HepG2 (cell line): Measurements from ENCODE around the gene MAP3K5. TPM values are rescaled to one million over a fixed set of nuclear protein-coding genes. Genes with fewer than 3 reads are reported as not detected.
A peak's percentile ranks its signal among the peaks of the same experiment; 100 is the strongest.

ENCODE experiments used
- GPN1 ChIP-seq: sonication (generic); formaldehyde crosslinking; IDR thresholded peaks from 2 replicates; pipeline ENCODE4 v1.5.1; 2020; ENCODE audit warnings: missing genetic modification reagents, borderline replicate concordance
- HES4 ChIP-seq: sonication (generic); formaldehyde crosslinking; IDR thresholded peaks from 2 replicates; pipeline ENCODE4 v1.9.0; 2021; ENCODE audit warnings: mild to moderate bottlenecking, missing genetic modification reagents, borderline replicate concordance
- HMG20B ChIP-seq: conservative IDR thresholded peaks from 2 replicates; pipeline ENCODE4 v1.6.1; 2016; ENCODE audit warnings: missing genetic modification reagents, missing compliant biosample characterization
- IKZF1 ChIP-seq: fragments of 450-650 bp; IDR thresholded peaks from 2 replicates; pipeline ENCODE4 v1.7.1; 2016
- KLF11 ChIP-seq: IDR thresholded peaks from 2 replicates; pipeline ENCODE4 v1.6.1; 2016; ENCODE audit warnings: missing compliant biosample characterization
- POGK ChIP-seq: sonication (generic); formaldehyde crosslinking; conservative IDR thresholded peaks from 2 replicates; pipeline ENCODE4 v1.8.0; 2022; ENCODE audit warnings: mild to moderate bottlenecking, moderate library complexity, missing genetic modification reagents
- RFX5 ChIP-seq: IDR thresholded peaks from 2 replicates; pipeline ENCODE4 v1.6.1; 2011; ENCODE audit warnings: low read depth, low read length, improper control_type of control experiment
- STAT5B ChIP-seq: sonication (generic); formaldehyde crosslinking; IDR thresholded peaks from 2 replicates; pipeline ENCODE4 v1.4.0; 2020; ENCODE audit warnings: missing genetic modification reagents
- TAF15 ChIP-seq: fragments of 200-400 bp; formaldehyde crosslinking; IDR thresholded peaks from one replicate; pipeline ENCODE4 v1.6.1; 2018; ENCODE audit warnings: mild to moderate bottlenecking, low read depth, low read length; ENCODE audit not compliant: poor library complexity, severe bottlenecking
- ZBTB7B ChIP-seq: sonication (generic); formaldehyde crosslinking; IDR thresholded peaks from 2 replicates; pipeline ENCODE4 v1.4.0; 2020; ENCODE audit warnings: missing genetic modification reagents
- ZFY ChIP-seq: sonication (generic); formaldehyde crosslinking; IDR thresholded peaks from 2 replicates; pipeline ENCODE4 v1.4.0; 2020; ENCODE audit warnings: missing genetic modification reagents
- ZNF143 ChIP-seq: sonication (generic); formaldehyde crosslinking; IDR thresholded peaks from 2 replicates; pipeline ENCODE4 v1.4.0; 2020; ENCODE audit warnings: missing genetic modification reagents
- ZNF260 ChIP-seq: sonication (generic); formaldehyde crosslinking; IDR thresholded peaks from 2 replicates; pipeline ENCODE4 v1.4.0; 2020; ENCODE audit warnings: missing genetic modification reagents, low read depth, mild to moderate bottlenecking, borderline replicate concordance
- ZNF280B ChIP-seq: sonication (generic); formaldehyde crosslinking; IDR thresholded peaks from 2 replicates; pipeline ENCODE4 v1.5.0; 2020; ENCODE audit warnings: missing genetic modification reagents, mild to moderate bottlenecking, borderline replicate concordance
- ZNF335 ChIP-seq: sonication (generic); formaldehyde crosslinking; IDR thresholded peaks from 2 replicates; pipeline ENCODE4 v1.4.0; 2020; ENCODE audit warnings: missing genetic modification reagents
- ZNF598 ChIP-seq: sonication (generic); formaldehyde crosslinking; IDR thresholded peaks from 2 replicates; pipeline ENCODE4 v1.5.1; 2020; ENCODE audit warnings: mild to moderate bottlenecking, missing genetic modification reagents, borderline replicate concordance
- ZNF605 ChIP-seq: sonication (generic); formaldehyde crosslinking; IDR thresholded peaks from 2 replicates; pipeline ENCODE4 v1.8.0; 2022; ENCODE audit warnings: mild to moderate bottlenecking, missing genetic modification reagents
- ZNF891 ChIP-seq: sonication (generic); formaldehyde crosslinking; IDR thresholded peaks from 2 replicates; pipeline ENCODE4 v1.5.0; 2020; ENCODE audit warnings: mild to moderate bottlenecking, missing genetic modification reagents
- ZSCAN22 ChIP-seq: sonication (generic); formaldehyde crosslinking; IDR thresholded peaks from 2 replicates; pipeline ENCODE4 v1.4.0; 2020; ENCODE audit warnings: mild to moderate bottlenecking, missing genetic modification reagents
- ZZZ3 ChIP-seq: sonication (generic); formaldehyde crosslinking; IDR thresholded peaks from 2 replicates; pipeline ENCODE4 v1.4.0; 2020; ENCODE audit warnings: missing genetic modification reagents, mild to moderate bottlenecking, borderline replicate concordance
- polyA plus RNA-seq, 8 experiments: library from polyadenylated mRNA; depleted of rRNA in 3 of 8; stranded (reverse) in 7 of 8; unstranded in 1 of 8; fragments of >200 nt; fragmentation: Illumina TruSeq in 4 of 8; extraction: Trizol in 4 of 8; gene quantifications; 2 replicates each; pipeline versions ENCODE4 v1.2.1 to v1.2.3, GENCODE V29; 2011 to 2016; ENCODE audit warnings: low read depth in 4 of 8, missing spikeins in 1 of 8, mixed read lengths in 1 of 8; ENCODE audit not compliant: insufficient read depth in 1 of 8
- total RNA-seq, 5 experiments: library from RNA; depleted of rRNA; stranded (reverse); fragments of >200 nt; fragmentation: Illumina TruSeq; extraction: Trizol; gene quantifications; 2 replicates each; pipeline ENCODE4 v1.2.3, GENCODE V29; 2016; ENCODE audit warnings: low read depth in 1 of 5
- TF ChIP-seq, protein P1 (sequence below): sonication (generic); formaldehyde crosslinking; IDR thresholded peaks from 2 replicates; pipeline ENCODE4 v1.4.0; 2020; ENCODE audit warnings: low read depth, mild to moderate bottlenecking, missing genetic modification reagents
- TF ChIP-seq, protein P2 (sequence below): IDR thresholded peaks from 2 replicates; pipeline ENCODE4 v1.6.1; 2016; ENCODE audit warnings: low read depth, borderline replicate concordance
- TF ChIP-seq, protein P3 (sequence below), 2 experiments: sonication (generic) in 1 of 2; formaldehyde crosslinking in 1 of 2; IDR thresholded peaks; 2 replicates each; pipeline versions ENCODE4 v1.4.0 to v1.6.1; 2018 to 2020; ENCODE audit warnings: missing genetic modification reagents in 2 of 2, borderline replicate concordance in 1 of 2, low read depth in 1 of 2, mild to moderate bottlenecking in 1 of 2, missing biosample characterization in 1 of 2

The MAP3K5 gene
- total and polyA plus RNA-seq, 2 of the 13 experiments (the other 11 are each of a cell fraction or from before 2014, with no cell fraction given): not detected

DNA sequence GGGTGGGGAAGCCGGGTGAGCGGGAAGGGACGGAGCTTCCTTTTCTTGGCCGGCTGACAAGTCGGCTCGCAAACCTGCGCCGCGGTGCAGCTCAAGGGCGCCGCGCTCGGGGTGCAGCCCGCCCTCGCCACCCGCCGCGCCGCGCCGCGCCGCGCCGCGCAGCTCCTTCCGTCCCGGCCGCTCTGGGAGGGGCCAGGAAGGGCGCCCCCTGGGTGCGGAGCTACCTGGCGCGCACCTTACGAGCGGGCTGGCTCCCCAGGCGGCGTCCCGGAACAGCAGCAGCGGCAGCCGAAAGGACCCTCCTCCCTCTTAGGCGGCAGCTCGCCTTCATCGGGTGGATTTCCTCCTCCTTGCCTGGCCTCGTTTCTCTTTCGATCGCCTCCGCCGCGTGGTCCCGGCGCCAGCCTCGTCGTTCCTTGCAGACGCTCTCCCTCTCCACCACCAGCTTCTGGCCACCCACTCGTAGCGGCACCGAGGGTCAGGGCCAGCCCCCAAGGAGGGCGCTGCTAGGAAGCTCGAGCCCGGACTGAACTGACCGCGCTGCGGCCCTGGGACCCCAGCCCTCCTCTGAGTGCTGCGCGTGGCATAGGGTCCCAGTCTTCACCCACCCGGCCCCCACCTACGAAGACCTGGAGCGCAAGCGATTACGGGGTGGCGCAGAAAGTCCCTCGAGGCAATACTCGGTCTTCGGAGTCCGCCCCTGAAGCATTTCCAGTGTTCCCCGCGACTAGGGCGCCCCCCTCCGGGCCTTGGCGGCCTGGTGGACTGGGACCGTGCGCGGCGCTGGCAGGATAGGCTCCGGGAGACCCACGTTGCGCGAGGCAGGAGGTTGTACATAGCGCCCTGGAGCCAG lies at the start of gene MAP3K5 (continued):
- no peak for TF ChIP-seq GPN1
- no peak for TF ChIP-seq STAT5B (CRISPR knock-in tag)
- TF ChIP-seq ZBTB7B (CRISPR knock-in tag): peak; percentile 73
- TF ChIP-seq ZFY (CRISPR knock-in tag): peak; percentile 20; the same call in 1 of the 2 replicates
- TF ChIP-seq POGK: no peak
- TF ChIP-seq ZSCAN22 (CRISPR knock-in tag): no peak
- no peak for TF ChIP-seq ZNF260 (CRISPR knock-in tag)
- TF ChIP-seq ZNF335 (CRISPR knock-in tag): no peak
- 0 out of 2 replicates have a peak, but pooled peaks have one; percentile 35 for TF ChIP-seq ZNF605 (CRISPR knock-in tag)
- TF ChIP-seq ZNF143: no peak
- no peak for TF ChIP-seq ZZZ3
- 0 out of 2 replicates have a peak, but pooled peaks have one; percentile 15 for TF ChIP-seq KLF11 (CRISPR knock-in tag)
- TF ChIP-seq RFX5: no peak
- no peak for TF ChIP-seq TAF15
- 0 out of 2 replicates have a peak, but pooled peaks have one; percentile 66 for TF ChIP-seq ZNF280B
- TF ChIP-seq, protein P1, sequence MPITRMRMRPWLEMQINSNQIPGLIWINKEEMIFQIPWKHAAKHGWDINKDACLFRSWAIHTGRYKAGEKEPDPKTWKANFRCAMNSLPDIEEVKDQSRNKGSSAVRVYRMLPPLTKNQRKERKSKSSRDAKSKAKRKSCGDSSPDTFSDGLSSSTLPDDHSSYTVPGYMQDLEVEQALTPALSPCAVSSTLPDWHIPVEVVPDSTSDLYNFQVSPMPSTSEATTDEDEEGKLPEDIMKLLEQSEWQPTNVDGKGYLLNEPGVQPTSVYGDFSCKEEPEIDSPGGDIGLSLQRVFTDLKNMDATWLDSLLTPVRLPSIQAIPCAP: no peak
- TF ChIP-seq HES4 (CRISPR knock-in tag): 0 out of 2 replicates have a peak, but pooled peaks have one; percentile 36
- TF ChIP-seq IKZF1: no peak
- TF ChIP-seq, protein P2, sequence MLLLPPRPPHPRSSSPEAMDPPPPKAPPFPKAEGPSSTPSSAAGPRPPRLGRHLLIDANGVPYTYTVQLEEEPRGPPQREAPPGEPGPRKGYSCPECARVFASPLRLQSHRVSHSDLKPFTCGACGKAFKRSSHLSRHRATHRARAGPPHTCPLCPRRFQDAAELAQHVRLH (CRISPR knock-in tag): 0 out of 2 replicates have a peak, but pooled peaks have one; percentile 33
- TF ChIP-seq HMG20B (CRISPR knock-in tag): 0 out of 2 replicates have a peak, but pooled peaks have one; percentile 15
- TF ChIP-seq, protein P3, sequence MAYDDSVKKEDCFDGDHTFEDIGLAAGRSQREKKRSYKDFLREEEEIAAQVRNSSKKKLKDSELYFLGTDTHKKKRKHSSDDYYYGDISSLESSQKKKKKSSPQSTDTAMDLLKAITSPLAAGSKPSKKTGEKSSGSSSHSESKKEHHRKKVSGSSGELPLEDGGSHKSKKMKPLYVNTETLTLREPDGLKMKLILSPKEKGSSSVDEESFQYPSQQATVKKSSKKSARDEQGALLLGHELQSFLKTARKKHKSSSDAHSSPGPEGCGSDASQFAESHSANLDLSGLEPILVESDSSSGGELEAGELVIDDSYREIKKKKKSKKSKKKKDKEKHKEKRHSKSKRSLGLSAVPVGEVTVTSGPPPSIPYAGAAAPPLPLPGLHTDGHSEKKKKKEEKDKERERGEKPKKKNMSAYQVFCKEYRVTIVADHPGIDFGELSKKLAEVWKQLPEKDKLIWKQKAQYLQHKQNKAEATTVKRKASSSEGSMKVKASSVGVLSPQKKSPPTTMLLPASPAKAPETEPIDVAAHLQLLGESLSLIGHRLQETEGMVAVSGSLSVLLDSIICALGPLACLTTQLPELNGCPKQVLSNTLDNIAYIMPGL (CRISPR knock-in tag; IDR thresholded peaks at IDR 0.05; ENCODE audit: borderline replicate concordance in 1 of 2, low read depth in 1 of 2): peak in 1 of 2 experiments; percentile 52; a peak in 3 of 4 replicates
- peak; percentile 38; the same call in 1 of the 2 replicates for TF ChIP-seq ZNF598 (CRISPR knock-in tag)
- TF ChIP-seq ZNF891 (CRISPR knock-in tag): peak; percentile 72
